ENCODE results near the gene SMC1B.
"Not testable (repeated sequence)": the region's sequence is repeated elsewhere in the genome, so short reads cannot be mapped to it uniquely, and the experiment has no call there.

Gene SMC1B

DNA sequence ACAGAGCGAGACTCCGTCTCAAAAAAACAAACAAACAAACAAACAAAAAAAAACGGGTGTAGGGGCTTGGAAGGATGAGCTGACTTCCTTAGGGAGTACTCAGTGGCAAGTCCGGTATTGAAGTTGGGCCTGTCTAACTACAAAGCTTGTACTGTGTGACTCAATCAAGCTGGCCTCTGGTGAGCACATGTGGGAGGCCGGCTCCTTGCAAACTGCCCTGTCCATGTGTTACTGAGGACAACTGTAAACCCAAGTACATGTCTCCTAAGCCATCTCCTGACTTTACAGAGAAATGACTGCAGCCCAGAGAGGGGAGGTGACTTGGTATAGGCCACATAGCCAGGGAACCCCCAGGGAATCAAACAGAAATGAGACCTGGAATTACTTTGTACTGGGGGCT, 11.7 kb upstream of the SMC1B start:
- no peak overlapping the region for H3K4me3 ChIP-seq (ENCODE audit: low read depth, low read length)
- DNase-seq (ENCODE audit: low read depth) = no peak

DNA sequence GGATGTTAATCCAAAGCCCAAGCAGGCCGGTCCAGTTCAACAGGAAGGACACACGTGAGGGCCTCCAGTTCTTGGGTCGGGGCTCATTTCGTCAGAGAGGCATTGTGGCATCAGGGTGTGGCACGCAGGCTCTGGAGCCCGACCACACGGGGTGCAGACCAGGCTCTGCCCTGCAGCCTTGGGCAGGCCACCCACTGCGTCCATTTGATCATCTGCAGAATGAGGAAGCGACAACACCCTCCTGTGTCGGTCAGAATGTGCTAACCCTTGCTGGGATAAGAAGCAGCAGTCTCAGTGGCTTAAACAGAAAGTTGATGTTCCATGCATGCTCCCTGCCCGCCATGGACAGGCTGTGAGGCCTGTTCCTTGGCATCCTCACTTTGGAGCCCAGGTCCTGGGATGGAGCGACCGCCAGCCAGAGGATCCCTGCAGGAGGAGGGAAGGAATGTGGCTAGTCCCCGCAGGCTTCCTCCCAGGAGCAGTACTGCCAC, 10.9 kb upstream of the SMC1B start:
- no peak for DNase-seq (ENCODE audit: low read depth)
- no peak overlapping the region for H3K4me3 ChIP-seq (ENCODE audit: low read depth, low read length)

DNA sequence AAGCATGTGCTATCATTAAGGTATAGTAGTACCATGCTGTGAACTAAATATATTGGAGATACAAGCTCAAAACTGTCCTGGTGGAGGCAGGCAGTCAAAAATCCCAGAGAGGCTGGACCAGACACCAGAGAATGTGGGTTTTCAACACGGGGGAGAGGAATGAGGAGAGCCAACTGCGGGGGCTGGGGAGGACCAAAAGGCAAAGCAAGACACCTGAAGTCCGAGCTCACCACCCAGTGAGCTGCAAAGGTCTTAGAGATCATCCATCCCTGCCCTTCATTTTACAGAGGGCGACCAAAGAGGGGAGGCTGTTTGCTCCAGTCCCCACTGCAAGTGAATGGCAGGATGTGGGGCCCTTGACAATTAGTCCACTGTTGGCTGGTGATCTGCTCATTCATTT, 10.1 kb upstream of the SMC1B start:
- DNase-seq (ENCODE audit: low read depth) = no peak

DNA sequence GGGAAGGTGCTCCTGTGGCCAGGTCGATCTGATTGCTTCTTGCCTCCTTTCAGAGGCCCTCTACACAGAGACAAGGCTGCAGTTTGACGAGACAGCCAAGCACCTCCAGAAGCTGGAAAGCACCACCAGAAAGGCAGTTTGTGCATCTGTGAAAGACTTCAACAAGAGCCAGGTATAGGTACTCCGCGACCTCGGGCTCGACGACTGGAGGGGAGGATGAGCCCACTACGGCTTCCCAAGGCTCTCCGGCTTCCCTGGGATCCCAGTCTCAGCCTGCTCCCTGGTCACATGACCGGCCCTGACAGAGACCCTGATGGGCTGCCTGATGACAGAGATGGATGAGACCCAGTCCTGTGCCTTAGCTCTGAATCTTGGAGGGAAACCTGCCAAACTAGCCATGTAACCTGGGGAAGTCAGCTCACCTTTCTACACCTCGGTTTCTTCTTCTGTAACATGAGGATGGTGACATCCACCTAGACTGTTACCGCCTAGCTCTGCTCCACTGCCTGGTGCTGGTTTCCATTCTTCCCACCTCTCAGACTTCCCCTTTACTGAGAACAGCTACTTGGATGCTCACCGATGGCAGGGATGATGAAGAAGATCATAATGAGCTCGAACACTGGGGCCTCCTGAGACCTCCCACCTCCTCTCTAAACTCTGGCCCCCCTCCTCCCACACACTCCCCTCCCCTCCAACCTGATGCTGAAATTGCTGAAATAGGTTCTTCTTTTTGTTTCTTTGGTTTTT, 9.0 kb upstream of the SMC1B start:
- no peak for DNase-seq (ENCODE audit: low read depth)
- no peak overlapping the region for H3K4me3 ChIP-seq (ENCODE audit: low read depth, low read length)

More for the DNA sequence above, 10.1 kb upstream of the SMC1B start:
- H3K4me3 ChIP-seq (ENCODE audit: low read depth, low read length) = no peak overlapping the region

DNA sequence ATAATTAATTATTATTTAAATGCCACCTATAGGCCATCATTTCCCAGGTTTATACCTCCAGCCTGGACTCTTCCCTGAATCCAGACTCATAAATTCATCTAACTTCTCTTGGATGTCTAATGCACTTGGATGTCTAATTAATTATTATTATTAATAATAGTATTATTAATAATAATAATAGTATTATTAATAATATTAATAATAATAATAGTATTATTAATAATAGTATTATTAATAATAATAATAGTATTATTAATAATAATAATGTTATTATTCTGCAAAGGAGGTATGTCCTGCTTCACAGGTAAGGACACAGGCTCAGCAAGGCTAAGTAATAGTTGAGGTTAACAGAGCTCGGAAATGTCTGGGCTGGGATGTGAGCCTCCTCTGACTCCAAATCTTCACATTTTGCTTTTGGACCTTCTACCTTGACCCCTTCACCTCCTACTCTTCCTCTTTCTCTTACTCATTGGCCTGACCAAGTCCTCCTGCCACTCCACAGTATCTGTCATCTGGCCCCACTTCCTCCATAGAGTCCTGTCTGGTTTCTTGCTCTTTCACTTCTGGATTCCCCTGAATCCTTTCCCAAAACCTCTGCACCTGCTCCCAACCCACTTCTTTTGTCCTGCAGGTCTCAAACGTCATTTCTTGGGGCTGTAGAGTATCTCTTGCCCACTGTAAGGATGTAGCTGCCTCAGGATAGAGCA, 8.1 kb upstream of the SMC1B start:
- no peak for DNase-seq (ENCODE audit: low read depth)
- no peak overlapping the region for H3K4me3 ChIP-seq (ENCODE audit: low read depth, low read length)

DNA sequence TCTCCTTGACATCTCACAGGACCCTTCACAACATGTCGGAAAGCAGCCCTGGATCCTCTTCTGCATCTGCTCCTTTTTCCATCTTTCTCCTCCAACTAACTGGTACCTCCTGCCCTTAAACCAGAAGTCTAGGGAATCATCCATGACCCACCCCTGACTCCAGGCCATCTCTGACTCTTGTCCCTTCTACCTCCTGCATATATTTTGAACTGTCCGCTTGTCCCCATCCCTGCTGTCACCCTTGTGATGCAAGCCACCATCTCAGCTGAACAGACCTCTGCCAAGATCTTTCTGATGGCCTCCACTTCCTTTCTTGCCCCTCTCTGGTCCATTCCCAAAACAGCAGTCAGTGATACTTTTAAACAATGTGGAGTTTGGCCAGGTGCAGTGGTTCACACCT, 7.1 kb upstream of the SMC1B start:
- H3K4me3 ChIP-seq (ENCODE audit: low read depth, low read length) = no peak overlapping the region
- DNase-seq (ENCODE audit: low read depth) = no peak

DNA sequence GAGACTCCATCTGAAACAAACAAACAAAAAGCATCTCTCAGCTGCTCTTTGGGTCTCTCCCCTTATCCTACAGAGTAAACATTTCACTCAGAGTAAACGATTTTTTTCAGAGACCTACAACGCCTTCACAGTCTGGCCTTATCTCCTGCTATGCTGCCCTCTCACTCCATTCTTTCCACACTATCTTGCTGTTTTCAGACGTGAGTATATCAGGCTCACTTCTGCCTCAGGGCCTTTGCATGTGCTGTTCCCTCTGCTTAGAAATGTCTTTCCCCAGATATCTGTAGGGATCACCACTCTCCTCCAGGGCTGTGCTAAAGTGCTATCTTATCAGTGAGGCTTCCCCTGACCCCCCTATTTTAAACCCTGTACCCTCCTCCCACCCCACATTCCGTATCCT, 6.6 kb upstream of the SMC1B start:
- H3K4me3 ChIP-seq (ENCODE audit: low read depth, low read length) = no peak overlapping the region
- no peak for DNase-seq (ENCODE audit: low read depth)

DNA sequence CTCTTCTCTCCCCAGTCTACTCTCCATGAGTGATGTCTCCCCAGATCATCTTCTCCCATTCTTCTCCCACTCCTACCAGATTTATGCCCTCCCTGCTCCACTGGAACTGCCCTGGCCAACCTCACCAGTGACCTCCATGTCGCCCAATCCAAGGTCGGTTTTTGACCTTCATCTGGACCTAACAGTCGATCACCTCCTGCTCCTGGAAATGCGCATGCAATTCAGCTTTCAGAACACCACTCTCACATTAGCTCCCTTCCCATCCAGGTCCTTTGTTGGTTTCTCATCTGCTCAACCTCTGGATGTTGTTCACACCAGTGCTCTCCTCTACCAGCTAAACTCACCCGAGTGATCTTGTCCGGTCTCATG, 5.4 kb upstream of the SMC1B start:
- H3K4me3 ChIP-seq (ENCODE audit: low read depth, low read length) = no peak overlapping the region
- DNase-seq (ENCODE audit: low read depth) = no peak

DNA sequence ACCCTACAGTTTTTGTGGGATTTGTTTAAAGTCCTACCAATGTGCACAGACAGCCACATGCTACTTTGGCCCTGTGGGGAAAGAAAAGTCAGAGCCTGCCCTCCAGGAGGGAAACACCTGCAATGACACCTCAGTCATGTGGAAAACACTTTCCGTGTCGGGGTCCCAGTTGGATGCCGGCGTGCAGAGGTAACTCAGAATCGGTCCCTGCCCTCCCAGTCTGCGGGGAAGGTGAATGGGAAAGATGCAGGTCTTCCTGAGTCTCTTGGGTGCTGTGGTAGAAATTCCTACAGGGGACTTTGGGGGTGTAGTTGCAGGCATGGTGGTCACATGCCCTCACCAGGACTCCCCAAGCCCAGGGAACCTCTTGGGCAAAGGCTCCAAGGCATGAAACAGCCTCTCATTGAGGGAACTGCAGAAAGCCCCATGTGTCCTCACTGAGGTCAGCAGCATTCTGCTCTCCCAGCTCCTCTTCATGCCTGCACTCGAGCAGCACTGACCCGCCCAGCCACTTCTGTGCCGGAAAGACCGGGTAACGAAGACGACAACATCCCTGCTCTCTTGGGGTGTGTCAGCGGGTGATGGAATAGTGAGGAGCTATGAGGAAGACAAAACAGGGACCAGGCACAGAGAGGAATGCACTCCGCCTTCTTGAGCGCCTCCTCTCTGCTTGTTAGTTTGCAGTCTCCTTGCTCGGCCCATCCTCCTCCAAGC, 4.8 kb upstream of the SMC1B start:
- no peak for DNase-seq (ENCODE audit: low read depth)
- no peak overlapping the region for H3K4me3 ChIP-seq (ENCODE audit: low read depth, low read length)

DNA sequence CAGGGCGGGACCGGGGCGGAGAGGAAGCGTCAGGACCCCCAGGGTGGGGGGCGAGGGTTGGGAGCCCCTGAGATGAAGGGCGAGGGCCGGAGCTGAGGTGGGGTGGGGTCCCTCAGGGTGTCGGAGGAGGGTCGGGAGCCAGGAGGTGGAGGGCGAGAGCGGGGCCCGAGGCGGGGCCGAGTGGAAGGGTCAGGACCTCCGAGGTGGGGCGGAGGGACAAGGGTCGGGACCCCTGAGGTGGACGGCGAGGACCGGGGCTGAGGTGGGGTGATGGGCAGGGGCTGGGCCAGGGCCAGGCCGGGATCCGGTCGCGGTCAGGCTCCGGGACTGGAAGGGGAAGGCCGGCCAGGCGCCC, 409 bp downstream of the SMC1B start:
- DNase-seq (ENCODE audit: low read depth) = no peak
- H3K4me3 ChIP-seq (ENCODE audit: low read depth, low read length) = peak overlapping the region; percentile 61

DNA sequence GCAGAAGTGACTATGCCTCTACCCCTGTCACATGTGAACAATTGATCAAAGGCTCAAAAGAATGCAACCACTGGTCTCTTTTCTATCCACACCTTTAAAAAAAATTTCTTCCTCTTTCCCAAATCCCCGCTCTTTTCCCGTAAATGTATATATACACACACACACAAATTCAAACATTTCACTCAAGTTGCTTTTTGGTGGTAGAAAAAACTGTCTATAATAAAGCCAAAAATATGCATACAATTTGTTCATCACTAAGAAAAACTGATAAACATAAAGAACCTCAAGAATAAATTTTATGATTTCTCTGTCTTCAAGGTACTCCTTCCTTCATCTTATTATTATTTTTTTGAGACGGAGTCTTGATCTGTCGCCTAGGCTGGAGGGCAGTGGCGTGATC, 5.6 kb downstream of the SMC1B start:
- no peak overlapping the region for H3K4me3 ChIP-seq (ENCODE audit: low read depth, low read length)
- DNase-seq (ENCODE audit: low read depth) = no peak

DNA sequence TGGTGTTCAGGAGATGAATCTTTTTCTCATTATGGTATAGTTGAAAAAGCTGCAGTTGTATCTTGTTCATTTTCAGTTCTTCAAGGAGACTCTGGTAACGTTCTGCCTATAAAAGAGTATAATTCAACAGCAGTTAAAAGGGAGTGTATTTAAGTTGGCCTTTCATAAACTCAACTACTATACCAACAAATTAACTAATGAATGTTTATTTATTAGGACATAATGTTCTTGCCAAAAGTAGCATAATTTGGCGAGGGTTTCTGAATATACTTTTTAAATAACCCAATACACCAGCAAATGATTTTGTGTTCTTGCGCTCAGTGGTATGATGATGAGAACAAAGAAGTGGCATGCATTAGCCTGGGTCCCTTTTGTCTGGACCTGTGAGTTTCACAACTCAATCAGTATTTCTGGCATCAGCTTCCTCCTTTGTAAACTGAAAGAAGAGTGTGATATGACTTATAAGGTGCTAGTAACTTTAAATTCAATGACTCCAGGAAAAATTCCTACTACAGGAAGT, 10.9 kb downstream of the SMC1B start:
- DNase-seq (ENCODE audit: low read depth) = no peak
- no peak overlapping the region for H3K4me3 ChIP-seq (ENCODE audit: low read depth, low read length)

DNA sequence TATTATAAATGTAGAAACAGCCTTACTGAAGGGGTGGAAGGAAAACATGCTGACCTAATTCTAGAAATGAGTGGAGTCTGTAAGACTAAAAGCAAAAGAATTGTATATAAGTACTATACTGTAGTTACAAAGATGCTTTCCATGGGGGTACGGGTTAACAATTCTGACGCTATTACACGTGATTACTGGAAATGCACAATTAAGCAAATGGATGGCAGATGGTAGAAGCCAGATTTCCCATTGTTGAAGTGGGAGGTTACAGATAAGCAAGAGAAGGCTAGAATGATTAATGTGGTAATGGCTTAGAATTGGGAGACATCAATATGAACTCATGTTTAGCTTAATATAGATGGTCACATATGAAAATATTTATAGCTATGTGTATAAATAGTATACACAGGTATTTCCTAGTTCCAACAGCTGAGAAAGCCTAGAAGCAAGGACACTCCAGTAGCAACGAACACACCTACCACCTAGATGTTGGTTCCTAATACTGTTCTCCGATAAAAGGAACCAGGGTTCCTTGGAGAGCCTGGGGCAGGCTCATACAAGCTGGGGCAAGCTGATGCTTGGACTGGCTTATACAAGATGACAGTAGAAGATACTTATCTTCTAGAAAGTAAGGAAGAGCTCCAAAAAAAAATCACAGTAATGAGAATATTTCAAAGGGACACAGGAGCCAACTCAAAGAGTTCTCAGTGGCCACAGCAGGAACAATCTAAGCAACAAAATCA, 13.5 kb downstream of the SMC1B start:
- no peak for DNase-seq (ENCODE audit: low read depth)
- no peak overlapping the region for H3K4me3 ChIP-seq (ENCODE audit: low read depth, low read length)

DNA sequence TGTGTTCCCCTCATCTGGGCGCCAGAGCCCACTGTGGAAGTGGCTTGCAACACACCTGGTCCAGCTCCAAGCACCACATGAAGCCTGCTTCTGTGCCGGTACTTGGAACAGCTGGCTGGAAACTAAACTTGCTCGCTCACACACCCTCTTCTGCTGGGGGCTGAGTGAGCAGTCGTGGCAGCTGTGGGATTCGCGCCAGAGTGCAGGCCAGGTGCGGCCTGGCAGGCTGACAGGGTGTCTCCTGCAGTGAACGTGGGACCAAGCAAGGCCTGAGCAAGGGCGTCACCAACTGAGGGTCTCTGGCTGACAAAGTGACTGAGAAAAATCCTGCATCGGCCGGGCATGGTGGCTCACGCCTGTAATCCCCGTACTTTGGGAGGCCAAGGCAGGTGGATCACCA, 15.2 kb downstream of the SMC1B start:
- H3K4me3 ChIP-seq (ENCODE audit: low read depth, low read length) = no peak overlapping the region
- DNase-seq (ENCODE audit: low read depth) = no peak

DNA sequence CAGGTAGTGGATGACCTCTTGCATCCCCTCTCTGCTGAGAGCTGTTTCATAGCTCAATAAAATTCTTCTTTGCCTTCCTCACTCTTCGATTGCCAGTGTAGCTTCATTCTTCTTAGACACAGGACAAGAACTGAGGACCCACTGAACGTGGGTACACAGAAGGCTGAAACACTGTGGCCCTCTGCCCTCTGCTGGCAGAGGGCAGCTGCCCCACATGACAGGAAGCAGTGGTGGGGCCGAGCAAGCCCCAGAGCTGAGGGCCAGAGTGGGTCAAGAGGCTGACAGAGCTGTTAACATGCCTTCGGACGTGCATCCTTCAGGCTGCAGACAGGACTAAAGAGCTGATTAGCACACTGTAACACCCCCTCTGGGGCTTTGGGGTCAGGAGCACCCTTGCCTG, 15.6 kb downstream of the SMC1B start:
- no peak overlapping the region for H3K4me3 ChIP-seq (ENCODE audit: low read depth, low read length)
- DNase-seq (ENCODE audit: low read depth) = no peak

DNA sequence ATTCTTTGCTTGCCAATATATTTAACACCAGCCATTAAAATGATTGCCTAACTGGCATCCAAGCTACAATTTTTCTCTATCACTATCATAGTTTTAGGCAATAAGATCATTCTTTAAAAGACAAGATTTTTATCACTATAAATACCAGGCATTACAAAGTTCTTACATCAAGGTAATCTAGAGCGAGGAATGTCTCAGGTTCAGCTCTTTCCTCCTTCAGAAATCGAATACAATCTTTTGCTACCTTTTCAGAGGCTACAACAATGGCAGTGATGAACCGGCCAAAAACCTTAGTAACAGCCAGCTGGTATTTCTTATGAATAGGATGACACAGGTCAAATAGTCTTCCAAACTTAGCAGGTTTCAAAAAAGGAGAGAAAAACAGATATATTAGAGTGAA, 23.9 kb downstream of the SMC1B start:
- no peak for DNase-seq (ENCODE audit: low read depth)
- no peak overlapping the region for H3K4me3 ChIP-seq (ENCODE audit: low read depth, low read length)

DNA sequence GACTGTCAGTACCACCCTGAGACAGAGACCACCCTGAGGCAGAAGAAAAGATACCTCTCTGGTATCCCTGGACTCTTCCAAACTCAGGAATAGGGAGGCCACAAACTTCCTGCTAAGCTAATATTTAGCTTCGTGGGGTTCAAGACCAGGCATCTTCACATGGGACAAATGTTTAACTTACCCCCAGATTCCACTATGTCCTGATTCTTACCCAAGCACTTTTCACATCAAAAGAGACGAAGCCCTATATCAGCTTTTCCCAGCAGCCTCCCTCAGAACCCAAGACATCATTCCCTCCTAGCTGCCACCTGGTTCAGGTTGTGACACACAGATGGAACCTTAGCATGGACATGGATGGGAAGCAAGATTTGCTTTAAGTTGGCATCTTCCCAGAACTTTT, 32.1 kb downstream of the SMC1B start:
- no peak for DNase-seq (ENCODE audit: low read depth)
- H3K4me3 ChIP-seq (ENCODE audit: low read depth, low read length) = no peak overlapping the region

DNA sequence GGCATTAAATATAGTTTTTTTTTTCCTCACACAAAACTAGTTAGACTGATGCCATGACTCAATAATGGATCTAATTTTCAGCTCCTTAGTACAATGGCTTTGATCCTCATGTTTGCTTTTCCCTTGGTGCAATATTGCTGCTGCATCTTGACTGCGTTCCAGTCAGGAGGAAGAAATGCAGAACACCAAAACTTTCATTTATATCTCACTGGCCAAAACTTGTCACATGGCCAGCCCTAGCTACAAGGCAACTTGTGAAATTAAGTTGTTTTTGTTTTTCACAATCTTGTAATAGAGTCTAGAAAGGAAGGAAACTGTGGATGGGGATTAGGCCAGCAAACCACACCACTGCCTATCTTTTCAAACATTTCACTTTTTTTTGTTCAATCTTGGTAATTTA, 36.7 kb downstream of the SMC1B start:
- no peak for DNase-seq (ENCODE audit: low read depth)
- H3K4me3 ChIP-seq (ENCODE audit: low read depth, low read length) = no peak overlapping the region

DNA sequence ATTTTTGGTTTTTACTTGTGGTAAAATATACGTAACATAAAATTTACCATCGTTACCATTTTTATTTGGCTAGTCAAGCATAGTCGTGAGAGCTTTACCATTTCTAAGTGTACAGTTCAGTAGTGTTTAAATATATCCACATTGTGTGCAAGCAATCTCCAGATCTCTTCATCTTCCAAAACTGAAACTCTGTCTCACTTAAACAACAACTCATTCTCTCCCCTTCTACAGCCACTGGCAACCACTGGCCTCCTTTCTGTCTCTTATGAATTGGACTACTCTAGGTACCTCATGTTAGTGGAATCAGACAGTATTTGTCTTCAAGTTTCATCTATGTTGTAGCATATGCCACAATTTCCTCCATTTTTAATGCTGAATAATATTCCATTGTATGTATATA, 37.4 kb downstream of the SMC1B start:
- no peak overlapping the region for H3K4me3 ChIP-seq (ENCODE audit: low read depth, low read length)
- no peak for DNase-seq (ENCODE audit: low read depth)

DNA sequence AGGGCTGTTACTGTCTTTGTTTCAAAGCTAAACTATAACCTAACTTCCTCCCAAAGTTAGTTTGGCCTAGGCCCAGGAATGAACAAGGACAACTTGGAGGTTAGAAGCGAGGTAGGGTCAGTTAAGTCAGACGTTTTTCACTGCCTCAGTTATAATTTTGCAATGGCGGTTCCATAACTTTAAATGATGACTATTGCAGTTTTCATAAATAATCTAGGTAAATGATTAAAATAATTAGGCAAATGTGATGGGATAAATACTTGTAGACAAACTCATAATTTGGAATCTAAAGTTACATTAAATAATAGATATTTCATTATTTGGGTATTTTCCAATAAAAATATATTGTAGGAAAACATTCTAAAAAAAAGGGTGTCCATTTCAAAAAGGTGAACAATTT, 39.8 kb downstream of the SMC1B start:
- DNase-seq (ENCODE audit: low read depth); H3K4me3 ChIP-seq (ENCODE audit: low read depth, low read length): not testable (repeated sequence)

Measured in skeletal muscle cell (primary cell).